ENCODE data around the gene KMO.
A peak's percentile ranks its signal among the peaks of the same experiment; 100 is the strongest.

- TF ChIP-seq EZH2 (IDR thresholded peaks at IDR 0.05; ENCODE audit: low read length, unreplicated experiment) = no peak
- TF ChIP-seq EZH2phosphoT487 (IDR thresholded peaks at IDR 0.05; ENCODE audit: borderline replicate concordance, low read length) = no peak
- TF ChIP-seq, protein P1, sequence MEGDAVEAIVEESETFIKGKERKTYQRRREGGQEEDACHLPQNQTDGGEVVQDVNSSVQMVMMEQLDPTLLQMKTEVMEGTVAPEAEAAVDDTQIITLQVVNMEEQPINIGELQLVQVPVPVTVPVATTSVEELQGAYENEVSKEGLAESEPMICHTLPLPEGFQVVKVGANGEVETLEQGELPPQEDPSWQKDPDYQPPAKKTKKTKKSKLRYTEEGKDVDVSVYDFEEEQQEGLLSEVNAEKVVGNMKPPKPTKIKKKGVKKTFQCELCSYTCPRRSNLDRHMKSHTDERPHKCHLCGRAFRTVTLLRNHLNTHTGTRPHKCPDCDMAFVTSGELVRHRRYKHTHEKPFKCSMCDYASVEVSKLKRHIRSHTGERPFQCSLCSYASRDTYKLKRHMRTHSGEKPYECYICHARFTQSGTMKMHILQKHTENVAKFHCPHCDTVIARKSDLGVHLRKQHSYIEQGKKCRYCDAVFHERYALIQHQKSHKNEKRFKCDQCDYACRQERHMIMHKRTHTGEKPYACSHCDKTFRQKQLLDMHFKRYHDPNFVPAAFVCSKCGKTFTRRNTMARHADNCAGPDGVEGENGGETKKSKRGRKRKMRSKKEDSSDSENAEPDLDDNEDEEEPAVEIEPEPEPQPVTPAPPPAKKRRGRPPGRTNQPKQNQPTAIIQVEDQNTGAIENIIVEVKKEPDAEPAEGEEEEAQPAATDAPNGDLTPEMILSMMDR (conservative IDR thresholded peaks at IDR 0.05; ENCODE audit: low read depth, low read length) = peak; percentile 96
These were observed 700 bp upstream of the KMO start for GRCh38 chr1:241531195-241532161.
